Measurements from ENCODE around the gene ZWINT.

DNA sequence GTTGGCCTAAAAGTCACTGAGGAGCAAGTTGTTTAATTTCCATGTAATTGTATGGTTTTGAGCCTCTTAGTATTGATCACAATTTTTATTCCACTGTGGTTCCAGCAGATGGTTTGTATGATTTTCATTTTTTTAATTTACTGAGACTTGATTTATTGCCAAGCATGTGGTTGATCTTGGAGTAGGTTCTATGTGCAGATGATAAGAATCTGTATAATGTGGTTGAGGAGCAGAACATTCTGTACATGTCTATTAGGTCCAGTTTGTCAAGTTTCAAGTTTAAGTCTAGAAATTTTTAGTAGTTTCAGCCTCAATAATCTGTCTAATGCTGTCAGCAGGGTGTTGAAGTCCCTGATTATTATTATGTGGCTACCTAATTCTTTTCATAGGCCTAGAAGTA is 22.7 kb upstream of the ZWINT start:
- TF ChIP-seq, protein P1, sequence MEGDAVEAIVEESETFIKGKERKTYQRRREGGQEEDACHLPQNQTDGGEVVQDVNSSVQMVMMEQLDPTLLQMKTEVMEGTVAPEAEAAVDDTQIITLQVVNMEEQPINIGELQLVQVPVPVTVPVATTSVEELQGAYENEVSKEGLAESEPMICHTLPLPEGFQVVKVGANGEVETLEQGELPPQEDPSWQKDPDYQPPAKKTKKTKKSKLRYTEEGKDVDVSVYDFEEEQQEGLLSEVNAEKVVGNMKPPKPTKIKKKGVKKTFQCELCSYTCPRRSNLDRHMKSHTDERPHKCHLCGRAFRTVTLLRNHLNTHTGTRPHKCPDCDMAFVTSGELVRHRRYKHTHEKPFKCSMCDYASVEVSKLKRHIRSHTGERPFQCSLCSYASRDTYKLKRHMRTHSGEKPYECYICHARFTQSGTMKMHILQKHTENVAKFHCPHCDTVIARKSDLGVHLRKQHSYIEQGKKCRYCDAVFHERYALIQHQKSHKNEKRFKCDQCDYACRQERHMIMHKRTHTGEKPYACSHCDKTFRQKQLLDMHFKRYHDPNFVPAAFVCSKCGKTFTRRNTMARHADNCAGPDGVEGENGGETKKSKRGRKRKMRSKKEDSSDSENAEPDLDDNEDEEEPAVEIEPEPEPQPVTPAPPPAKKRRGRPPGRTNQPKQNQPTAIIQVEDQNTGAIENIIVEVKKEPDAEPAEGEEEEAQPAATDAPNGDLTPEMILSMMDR (IDR thresholded peaks at IDR 0.05), result no peak
- no peak for TF ChIP-seq EZH2phosphoT487 (IDR thresholded peaks at IDR 0.05)
- TF ChIP-seq EZH2 (IDR thresholded peaks at IDR 0.05), result no peak
